Measurements from ENCODE around the gene CLDN10. TPM values are rescaled to one million over a fixed set of nuclear protein-coding genes. Genes with fewer than 3 reads are reported as not detected.

Gene CLDN10
- total and polyA plus RNA-seq, 9 donors: 4.9 to 10.1 (median 7.1) TPM

DNA sequence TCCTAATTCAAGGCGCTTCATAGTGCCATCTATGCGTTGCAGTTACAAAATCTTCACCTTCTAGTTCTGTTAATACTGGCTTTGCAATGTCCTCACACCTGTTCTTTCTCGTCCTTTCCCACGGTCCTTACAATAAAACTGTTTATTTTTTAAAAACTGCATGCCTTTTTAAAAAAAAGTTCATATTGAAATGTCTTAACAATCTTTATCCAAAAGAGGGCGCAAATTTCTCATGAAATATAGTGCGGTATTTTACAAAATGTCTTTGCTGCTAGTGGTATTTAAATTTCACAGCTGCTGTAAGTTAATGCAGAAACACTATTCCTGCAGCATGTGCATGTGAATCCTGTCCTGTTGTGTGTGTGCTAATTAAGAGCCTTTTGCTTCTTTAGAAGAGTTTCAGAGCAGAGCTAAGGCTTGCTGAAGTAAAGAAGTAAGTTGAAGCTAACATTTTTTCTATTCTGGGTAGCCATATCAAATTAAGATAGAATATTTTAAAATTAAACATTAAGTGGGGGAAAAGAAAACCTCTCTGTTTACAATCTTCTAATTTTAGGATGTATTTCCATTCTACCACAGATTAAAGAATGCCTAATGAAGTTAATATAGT, 15.8 kb upstream of the CLDN10 start:
- Histone ChIP-seq H3K27me3 (ENCODE audit: control insufficient read depth, insufficient read depth, low read length) (no peaks in the 10 kb centered on the region), H3K4me3 (ENCODE audit: low read length) (peak overlapping the region; percentile 1), H3K36me3 (ENCODE audit: control insufficient read depth, insufficient read depth, low read length) (no peaks in the 10 kb centered on the region), H3K4me1 (ENCODE audit: control insufficient read depth, insufficient read depth, low read length) (peaks cover 8% of the 10 kb centered on the region), H3K9me3 (replicated peaks; ENCODE audit: control insufficient read depth, low read depth, low read length) (no peaks in the 10 kb centered on the region), H3K27ac (ENCODE audit: low read length) (no peak overlapping the region)
- DNase-seq: peak; percentile 64
- WGBS (ENCODE audit: insufficient coverage): 50% methylated on average over 2 of the region's 6 CpGs

DNA sequence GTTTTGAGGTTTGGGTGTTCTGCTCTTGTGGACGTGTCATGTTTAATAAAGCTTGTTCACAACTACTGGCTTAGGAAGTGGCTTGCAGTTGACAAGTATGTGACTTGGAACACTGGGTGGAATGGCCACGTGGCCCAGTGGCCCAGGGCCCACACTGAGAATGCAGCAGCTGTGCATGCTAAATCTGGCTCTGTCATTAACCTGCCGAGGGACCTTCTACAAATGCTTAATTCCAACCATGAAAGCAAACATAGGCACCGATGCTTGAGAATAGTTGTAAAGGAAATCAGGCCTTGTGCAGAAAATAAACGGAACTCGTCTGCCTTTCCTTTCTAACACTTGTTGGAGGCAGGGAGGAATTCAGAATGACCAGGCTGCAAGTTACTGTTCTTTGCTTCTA, 11.6 kb upstream of the CLDN10 start:
- WGBS (ENCODE audit: insufficient coverage): 40% methylated on average over 1 of the region's 6 CpGs
- Histone ChIP-seq H3K4me3 (ENCODE audit: low read length) (no peak overlapping the region), H3K4me1 (ENCODE audit: control insufficient read depth, insufficient read depth, low read length) (peaks cover 12% of the 10 kb centered on the region), H3K9me3 (replicated peaks; ENCODE audit: control insufficient read depth, low read depth, low read length) (no peaks in the 10 kb centered on the region), H3K27ac (ENCODE audit: low read length) (peak overlapping the region; percentile 52), H3K36me3 (ENCODE audit: control insufficient read depth, insufficient read depth, low read length) (no peaks in the 10 kb centered on the region), H3K27me3 (ENCODE audit: control insufficient read depth, insufficient read depth, low read length) (no peaks in the 10 kb centered on the region)
- peak; percentile 90 for DNase-seq

DNA sequence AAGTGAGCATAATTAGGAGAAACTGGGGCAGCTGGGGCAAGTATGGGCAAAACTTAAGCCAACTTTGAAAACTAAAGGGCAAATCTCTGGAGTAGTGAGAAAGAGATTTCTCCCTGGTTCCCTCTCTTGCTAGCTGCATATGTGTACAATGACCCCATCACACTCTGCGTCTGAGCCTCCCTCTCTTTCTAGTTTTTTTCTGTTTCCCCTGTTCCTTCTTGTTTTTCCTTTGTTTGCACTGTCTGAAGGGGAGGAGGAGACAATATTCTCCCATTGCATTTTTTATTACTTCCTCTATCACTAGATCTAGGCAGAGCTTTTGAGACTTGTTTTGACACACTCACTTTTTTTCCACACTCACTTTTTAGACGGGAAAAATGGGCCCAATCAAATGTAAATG, 11.2 kb upstream of the CLDN10 start:
- no peaks in the 10 kb centered on the region for H3K9me3 ChIP-seq (replicated peaks; ENCODE audit: control insufficient read depth, low read depth, low read length)
- no peaks in the 10 kb centered on the region for H3K27me3 ChIP-seq (ENCODE audit: control insufficient read depth, insufficient read depth, low read length)
- H3K36me3 ChIP-seq (ENCODE audit: control insufficient read depth, insufficient read depth, low read length): no peaks in the 10 kb centered on the region
- WGBS (ENCODE audit: insufficient coverage): no CpG with 5 or more reads among the region's 2 CpGs
- peaks cover 12% of the 10 kb centered on the region for H3K4me1 ChIP-seq (ENCODE audit: control insufficient read depth, insufficient read depth, low read length)
- DNase-seq: no peak
- H3K4me3 ChIP-seq (ENCODE audit: low read length): no peak overlapping the region
- H3K27ac ChIP-seq (ENCODE audit: low read length): peak overlapping the region; percentile 43

DNA sequence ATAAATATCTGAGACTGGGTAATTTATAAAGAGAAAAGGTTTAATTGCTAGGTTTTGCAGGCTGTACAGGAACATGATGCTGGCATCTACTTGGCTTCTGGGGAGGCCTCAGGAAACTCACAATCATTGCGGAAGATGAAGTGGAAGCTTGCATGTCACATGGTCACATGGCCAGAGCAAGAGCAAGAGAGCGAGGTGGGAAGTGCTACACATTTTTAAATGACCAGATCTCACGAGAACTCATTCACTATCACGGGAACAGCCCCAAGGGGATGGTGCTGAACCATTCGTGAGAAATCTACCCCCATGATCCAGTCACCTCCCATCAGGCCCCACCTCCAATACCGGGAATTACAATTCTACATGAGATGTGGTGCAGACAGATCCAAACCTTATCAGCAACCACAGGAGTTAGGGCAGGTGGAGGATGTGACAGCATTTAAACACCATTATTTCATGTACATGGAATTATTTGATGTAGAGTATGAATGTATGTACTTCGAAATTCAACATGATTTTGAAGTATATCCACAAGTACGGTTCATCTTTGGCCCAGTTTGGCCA, 10.5 kb upstream of the CLDN10 start:
- Histone ChIP-seq H3K4me1 (ENCODE audit: control insufficient read depth, insufficient read depth, low read length) (peaks cover 12% of the 10 kb centered on the region), H3K9me3 (replicated peaks; ENCODE audit: control insufficient read depth, low read depth, low read length) (no peaks in the 10 kb centered on the region), H3K27ac (ENCODE audit: low read length) (no peak overlapping the region), H3K27me3 (ENCODE audit: control insufficient read depth, insufficient read depth, low read length) (peaks cover under 1% of the 10 kb centered on the region), H3K36me3 (ENCODE audit: control insufficient read depth, insufficient read depth, low read length) (no peaks in the 10 kb centered on the region), H3K4me3 (ENCODE audit: low read length) (no peak overlapping the region)
- no peak for DNase-seq
- WGBS (ENCODE audit: insufficient coverage): 84% methylated on average over 5 of the region's 8 CpGs

DNA sequence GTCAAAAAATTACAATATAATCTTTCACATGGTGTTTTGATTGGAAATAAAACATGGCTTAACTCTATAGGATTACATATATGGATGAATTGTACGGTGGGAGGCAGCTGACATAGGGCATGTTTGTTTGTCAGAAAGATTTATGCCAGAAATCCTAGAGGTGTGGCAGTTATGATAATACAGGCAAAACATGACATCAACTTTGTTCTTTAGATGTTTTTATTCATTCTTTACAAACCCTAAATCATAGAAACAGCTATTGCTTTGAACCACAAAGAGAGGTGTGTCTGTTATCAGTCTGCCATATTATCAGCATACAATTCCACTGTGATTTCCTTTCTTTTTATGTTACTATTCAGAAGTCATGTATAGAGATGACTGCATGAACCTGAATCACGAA, 8.2 kb upstream of the CLDN10 start:
- Histone ChIP-seq H3K4me1 (ENCODE audit: control insufficient read depth, insufficient read depth, low read length) (peaks cover 12% of the 10 kb centered on the region), H3K27ac (ENCODE audit: low read length) (no peak overlapping the region), H3K27me3 (ENCODE audit: control insufficient read depth, insufficient read depth, low read length) (peaks cover 2% of the 10 kb centered on the region), H3K36me3 (ENCODE audit: control insufficient read depth, insufficient read depth, low read length) (no peaks in the 10 kb centered on the region), H3K9me3 (replicated peaks; ENCODE audit: control insufficient read depth, low read depth, low read length) (no peaks in the 10 kb centered on the region), H3K4me3 (ENCODE audit: low read length) (no peak overlapping the region)
- no CpG with 5 or more reads among the region's 2 CpGs for WGBS (ENCODE audit: insufficient coverage)
- no peak for DNase-seq

DNA sequence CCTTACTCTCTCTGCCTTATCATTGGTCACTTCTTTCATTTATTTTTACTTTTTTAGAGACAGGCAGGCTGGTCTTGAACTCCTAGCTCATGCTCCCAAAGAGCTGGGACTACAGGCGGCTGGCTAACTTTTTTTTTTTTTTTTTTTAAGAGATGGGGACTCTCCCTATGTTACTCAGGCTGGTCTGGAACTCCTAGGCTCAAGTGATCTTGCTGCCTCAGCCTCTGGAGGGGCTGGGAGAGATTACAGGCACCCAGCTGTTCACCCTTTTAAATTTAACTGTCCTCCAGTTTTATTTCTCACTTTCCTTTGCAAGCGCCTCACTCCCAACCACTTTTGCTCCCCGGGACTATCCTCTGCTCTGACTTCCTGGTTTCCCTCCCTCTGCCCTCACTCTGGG, 5.6 kb upstream of the CLDN10 start:
- H3K4me3 ChIP-seq (ENCODE audit: low read length): no peak overlapping the region
- no peaks in the 10 kb centered on the region for H3K36me3 ChIP-seq (ENCODE audit: control insufficient read depth, insufficient read depth, low read length)
- no peak overlapping the region for H3K27ac ChIP-seq (ENCODE audit: low read length)
- DNase-seq: no peak
- H3K27me3 ChIP-seq (ENCODE audit: control insufficient read depth, insufficient read depth, low read length): peaks cover 13% of the 10 kb centered on the region
- peaks cover 2% of the 10 kb centered on the region for H3K4me1 ChIP-seq (ENCODE audit: control insufficient read depth, insufficient read depth, low read length)
- H3K9me3 ChIP-seq (replicated peaks; ENCODE audit: control insufficient read depth, low read depth, low read length): no peaks in the 10 kb centered on the region
- 39% methylated on average over 1 of the region's 3 CpGs for WGBS (ENCODE audit: insufficient coverage)

DNA sequence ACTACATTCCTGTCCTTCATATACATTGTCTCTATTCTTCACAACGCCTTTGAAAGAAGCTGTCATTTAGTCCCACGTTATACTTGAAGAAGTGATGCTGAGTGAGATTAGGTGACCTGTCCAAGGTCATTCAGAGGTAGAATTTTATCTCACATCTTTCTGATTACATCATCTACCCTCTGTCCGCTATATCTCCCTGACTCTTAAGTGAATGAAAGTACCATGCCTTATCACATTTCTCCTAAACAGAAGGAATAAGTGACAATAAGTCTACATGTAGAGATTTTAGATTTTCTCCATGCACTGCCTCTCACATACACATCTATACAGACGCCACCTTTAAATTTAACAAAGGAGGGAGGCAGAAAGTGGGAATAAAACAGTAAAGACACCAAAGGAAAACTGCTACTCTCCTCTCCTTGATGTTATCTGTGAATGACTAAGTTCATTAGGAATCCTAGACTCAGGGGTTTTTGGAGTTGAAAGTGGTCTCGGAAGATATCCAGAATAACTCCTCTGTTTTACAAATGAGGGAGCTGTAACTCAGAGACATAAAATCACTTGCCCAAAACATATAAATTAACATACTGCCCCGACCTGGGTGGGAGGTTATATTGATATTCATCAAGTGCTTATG, 4.9 kb upstream of the CLDN10 start:
- Histone ChIP-seq H3K36me3 (ENCODE audit: control insufficient read depth, insufficient read depth, low read length) (no peaks in the 10 kb centered on the region), H3K27me3 (ENCODE audit: control insufficient read depth, insufficient read depth, low read length) (peaks cover 19% of the 10 kb centered on the region), H3K27ac (ENCODE audit: low read length) (no peak overlapping the region), H3K9me3 (replicated peaks; ENCODE audit: control insufficient read depth, low read depth, low read length) (no peaks in the 10 kb centered on the region), H3K4me3 (ENCODE audit: low read length) (no peak overlapping the region), H3K4me1 (ENCODE audit: control insufficient read depth, insufficient read depth, low read length) (peaks cover under 1% of the 10 kb centered on the region)
- no CpG with 5 or more reads among the region's 6 CpGs for WGBS (ENCODE audit: insufficient coverage)
- no peak for DNase-seq

DNA sequence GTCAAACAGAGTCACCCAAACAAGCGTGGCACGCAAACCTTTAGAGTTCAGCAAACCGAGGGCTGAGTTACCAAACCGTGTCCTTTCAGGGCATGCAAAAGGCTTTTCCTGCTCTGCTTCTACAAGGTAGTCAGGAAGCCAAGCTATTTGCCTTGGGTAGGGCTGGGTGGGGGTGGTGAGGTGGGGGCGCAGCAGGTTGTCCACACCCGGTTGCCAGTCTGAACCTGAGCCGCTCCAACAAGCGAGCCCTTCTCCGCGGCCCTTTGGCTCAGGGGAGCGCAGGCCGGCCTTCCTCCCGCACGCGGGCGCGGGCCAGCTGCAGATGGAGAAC, 347 bp upstream of the CLDN10 start:
- Histone ChIP-seq H3K9me3 (replicated peaks; ENCODE audit: control insufficient read depth, low read depth, low read length) (no peaks in the 10 kb centered on the region), H3K27me3 (ENCODE audit: control insufficient read depth, insufficient read depth, low read length) (peaks cover 36% of the 10 kb centered on the region), H3K4me3 (ENCODE audit: low read length) (no peak overlapping the region), H3K4me1 (ENCODE audit: control insufficient read depth, insufficient read depth, low read length) (peaks cover 12% of the 10 kb centered on the region), H3K27ac (ENCODE audit: low read length) (no peak overlapping the region), H3K36me3 (ENCODE audit: control insufficient read depth, insufficient read depth, low read length) (no peaks in the 10 kb centered on the region)
- WGBS (ENCODE audit: insufficient coverage): 15% methylated on average over 13 of the region's 17 CpGs
- DNase-seq: no peak

DNA sequence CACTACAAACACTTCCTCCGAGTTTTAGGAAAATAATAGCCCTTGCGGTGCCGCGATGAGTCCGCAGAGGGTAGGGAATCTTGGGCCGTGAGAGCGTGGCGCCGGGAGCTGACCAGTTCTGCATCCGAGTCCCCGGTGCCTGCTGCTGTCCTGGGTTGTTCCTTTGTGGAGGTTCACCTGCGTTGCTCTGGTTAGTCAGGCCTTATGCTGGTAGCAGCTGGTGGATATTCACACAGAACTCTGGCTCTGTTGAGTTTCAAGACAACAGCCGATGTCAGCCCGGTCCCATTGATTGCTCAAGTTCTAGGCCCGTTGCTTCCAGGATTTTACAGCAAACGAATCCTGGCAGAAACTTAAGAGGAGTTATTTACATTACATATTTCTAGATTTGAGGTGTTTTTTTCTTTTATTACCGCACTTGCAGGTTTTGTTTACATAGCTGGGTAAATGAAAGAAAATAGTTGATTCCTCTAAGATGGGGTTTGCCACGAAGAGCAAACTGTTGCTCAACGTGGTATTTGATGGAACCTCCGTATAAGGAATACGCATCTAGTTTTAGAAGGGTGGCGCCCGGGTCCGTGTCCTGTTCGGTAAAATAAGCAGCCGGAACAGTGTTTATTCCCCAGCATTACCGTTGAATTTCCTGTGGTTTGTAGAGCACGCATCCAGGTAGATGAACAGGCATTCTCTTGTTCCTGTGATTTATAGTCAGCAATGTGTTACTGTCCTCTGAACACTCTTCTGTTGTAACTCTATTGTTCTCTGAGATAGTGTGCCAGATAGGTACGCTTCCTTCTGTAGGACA, 1.3 kb downstream of the CLDN10 start:
- Histone ChIP-seq H3K4me1 (ENCODE audit: control insufficient read depth, insufficient read depth, low read length) (peaks cover 12% of the 10 kb centered on the region), H3K27ac (ENCODE audit: low read length) (no peak overlapping the region), H3K27me3 (ENCODE audit: control insufficient read depth, insufficient read depth, low read length) (peaks cover 36% of the 10 kb centered on the region), H3K4me3 (ENCODE audit: low read length) (peak overlapping the region; percentile 27), H3K36me3 (ENCODE audit: control insufficient read depth, insufficient read depth, low read length) (no peaks in the 10 kb centered on the region), H3K9me3 (replicated peaks; ENCODE audit: control insufficient read depth, low read depth, low read length) (no peaks in the 10 kb centered on the region)
- DNase-seq: no peak
- 29% methylated on average over 17 of the region's 29 CpGs for WGBS (ENCODE audit: insufficient coverage)

DNA sequence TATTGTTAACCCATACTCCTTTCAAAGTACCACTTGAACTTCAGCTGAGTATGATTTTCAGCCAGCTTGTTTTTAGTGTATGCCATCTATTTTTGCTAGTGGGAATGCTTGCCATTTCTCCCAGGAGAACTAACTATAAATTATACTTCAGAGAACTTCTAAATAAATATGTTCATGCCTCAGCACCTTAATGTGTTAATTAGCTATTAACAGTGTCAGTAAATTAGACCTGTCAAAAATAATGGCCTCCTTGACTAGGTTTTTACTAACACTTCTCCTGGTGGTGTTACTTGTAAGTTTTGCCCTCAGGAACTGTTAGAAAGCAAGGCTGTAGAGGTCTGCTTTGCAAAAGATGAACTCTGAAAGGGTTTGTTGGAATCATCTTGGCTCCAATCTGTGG, 4.5 kb downstream of the CLDN10 start:
- peaks cover 12% of the 10 kb centered on the region for H3K4me1 ChIP-seq (ENCODE audit: control insufficient read depth, insufficient read depth, low read length)
- no peaks in the 10 kb centered on the region for H3K9me3 ChIP-seq (replicated peaks; ENCODE audit: control insufficient read depth, low read depth, low read length)
- H3K27ac ChIP-seq (ENCODE audit: low read length): no peak overlapping the region
- H3K4me3 ChIP-seq (ENCODE audit: low read length): no peak overlapping the region
- H3K27me3 ChIP-seq (ENCODE audit: control insufficient read depth, insufficient read depth, low read length): peaks cover 24% of the 10 kb centered on the region
- no peaks in the 10 kb centered on the region for H3K36me3 ChIP-seq (ENCODE audit: control insufficient read depth, insufficient read depth, low read length)
- no peak for DNase-seq

Measured in muscle of leg (tissue), 11 donors.